ENCODE results near the gene CSNK1G3.

The CSNK1G3 gene

GRCh38 chr5:123651234-123651633 lies 139.3 kb downstream of the CSNK1G3 start:
- DNase-seq, result no peak

- DNase-seq, result no peak
Observed at GRCh38 chr5:123659011-123659410, 147.0 kb downstream of the CSNK1G3 start.

- no peak for DNase-seq
Observed at GRCh38 chr5:123659495-123659894, 147.5 kb downstream of the CSNK1G3 start.

- no peak for DNase-seq
Observed at GRCh38 chr5:123664961-123665360, 153.0 kb downstream of the CSNK1G3 start.

GRCh38 chr5:123665822-123666371 lies 153.9 kb downstream of the CSNK1G3 start:
- no peak for DNase-seq
